OCI-LY1 (cell line): ENCODE measurements around the gene NCAPG.

ENCODE experiments used
- H2AFZ ChIP-seq: fragments of 200-600 bp; sonication (generic), shearing (Covaris generic); 2 replicates; pipeline ENCODE4 v1.6.0; 2014; ENCODE audit warnings: antibody characterized with exemption, mild to moderate bottlenecking, low read length
- H3F3A ChIP-seq: fragments of 200-600 bp; sonication (generic), shearing (Covaris generic); 2 replicates; pipeline ENCODE4 v1.6.0; 2014; ENCODE audit warnings: mild to moderate bottlenecking, antibody characterized with exemption, low read length, moderate library complexity; ENCODE audit not compliant: insufficient read depth
- H3K27ac ChIP-seq: fragments of 200-600 bp; sonication (generic); 2 replicates; pipeline ENCODE4 v1.5.1; 2014; ENCODE audit warnings: low read length, mixed run types, mild to moderate bottlenecking, low read depth; ENCODE audit not compliant: poor library complexity, severe bottlenecking
- H3K27me3 ChIP-seq: fragments of 200-600 bp; sonication (generic); 2 replicates; pipeline ENCODE4 v1.6.0; 2014; ENCODE audit warnings: antibody characterized with exemption, mild to moderate bottlenecking, low read length, moderate library complexity; ENCODE audit not compliant: insufficient read depth
- H3K36me3 ChIP-seq: fragments of 200-600 bp; sonication (generic); 2 replicates; pipeline ENCODE4 v1.6.1; 2014; ENCODE audit warnings: mild to moderate bottlenecking, antibody characterized with exemption, low read length, moderate library complexity, mixed read lengths; ENCODE audit not compliant: insufficient read depth
- H3K4me1 ChIP-seq: fragments of 200-600 bp; sonication (generic); 2 replicates; pipeline ENCODE4 v1.5.1; 2014; ENCODE audit warnings: mild to moderate bottlenecking, low read length, moderate library complexity; ENCODE audit not compliant: insufficient read depth, severe bottlenecking
- H3K4me2 ChIP-seq: fragments of 200-600 bp; sonication (generic), shearing (Covaris generic); 2 replicates; pipeline ENCODE4 v1.6.1; 2014; ENCODE audit warnings: low read length
- H3K4me3 ChIP-seq: fragments of 200-600 bp; sonication (generic); 2 replicates; pipeline ENCODE4 v1.5.1; 2014; ENCODE audit warnings: low read length, low read depth, mild to moderate bottlenecking, mixed read lengths; ENCODE audit not compliant: poor library complexity, severe bottlenecking
- H3K79me2 ChIP-seq: fragments of 200-600 bp; shearing (Covaris generic); 2 replicates; pipeline ENCODE4 v1.6.1; 2016; ENCODE audit warnings: mixed run types, low read length, mixed read lengths; ENCODE audit not compliant: insufficient read depth
- H3K9ac ChIP-seq: fragments of 200-600 bp; sonication (generic), shearing (Covaris generic); 2 replicates; pipeline ENCODE4 v1.6.1; 2014; ENCODE audit warnings: mild to moderate bottlenecking, low read length, mixed read lengths
- H3K9me2 ChIP-seq: fragments of 200-600 bp; sonication (generic), shearing (Covaris generic); 2 replicates; pipeline ENCODE4 v1.6.1; 2014; ENCODE audit warnings: low read depth, mild to moderate bottlenecking, low read length, mixed read lengths
- H3K9me3 ChIP-seq: fragments of 200-600 bp; shearing (Covaris generic); 2 replicates; pipeline ENCODE4 v1.6.1; 2014; ENCODE audit warnings: low read length, mixed read lengths
- H4K20me1 ChIP-seq: fragments of 200-600 bp; sonication (generic), shearing (Covaris generic); 2 replicates; pipeline ENCODE4 v1.6.0; 2016; ENCODE audit warnings: mild to moderate bottlenecking, low read length; ENCODE audit not compliant: insufficient read depth
- CTCF ChIP-seq: fragments of 200-600 bp; sonication (generic), shearing (Covaris generic); IDR thresholded peaks from 2 replicates; pipeline ENCODE4 v1.5.1; 2017; ENCODE audit warnings: mild to moderate bottlenecking, antibody characterized with exemption, low read length, moderate library complexity, mixed read lengths
- EZH2 ChIP-seq: fragments of 200-600 bp; sonication (generic), shearing (Covaris generic); IDR thresholded peaks from 2 replicates; pipeline ENCODE4 v1.8.0; 2017; ENCODE audit warnings: borderline replicate concordance, mixed run types, mild to moderate bottlenecking, antibody characterized with exemption, low read length, moderate library complexity, mixed read lengths

NCAPG gene

DNA sequence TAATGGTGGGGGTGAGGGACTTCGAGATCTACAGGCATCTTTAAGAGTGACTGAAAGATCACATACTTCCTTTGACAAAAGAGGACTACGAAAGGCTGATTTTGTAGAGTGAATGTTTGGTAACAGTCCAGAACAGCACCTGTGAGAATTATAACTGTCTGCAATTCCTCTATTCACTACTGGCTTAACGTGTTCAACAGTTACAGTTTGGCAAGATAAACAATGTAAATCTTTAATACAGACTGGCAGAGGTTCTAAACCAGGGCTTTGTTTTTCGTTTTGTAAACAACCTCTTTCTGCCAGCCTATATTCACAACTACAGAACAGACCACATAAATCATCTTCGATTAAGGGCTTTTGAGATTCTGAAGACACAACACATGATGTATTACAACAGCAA is 66.9 kb downstream of the NCAPG start:
- no peak overlapping the region for H2AFZ ChIP-seq
- H3K4me1 ChIP-seq, result no peaks in the 10 kb centered on the region
- no peak overlapping the region for H3K27ac ChIP-seq
- no peaks in the 10 kb centered on the region for H3K9me2 ChIP-seq
- no peaks in the 10 kb centered on the region for H4K20me1 ChIP-seq
- H3K4me2 ChIP-seq, result no peak overlapping the region
- no peaks in the 10 kb centered on the region for H3K79me2 ChIP-seq
- H3K9ac ChIP-seq, result no peak overlapping the region
- H3K36me3 ChIP-seq, result no peaks in the 10 kb centered on the region
- TF ChIP-seq CTCF (no peak), EZH2 (no peak)
- no peaks in the 10 kb centered on the region for H3K9me3 ChIP-seq
- no peaks in the 10 kb centered on the region for H3F3A ChIP-seq
- H3K4me3 ChIP-seq, result no peak overlapping the region
- H3K27me3 ChIP-seq, result no peaks in the 10 kb centered on the region

GRCh38 chr4:17884063-17884462 is 73.3 kb downstream of the NCAPG start:
- Histone ChIP-seq H3K9me3 (no peaks in the 10 kb centered on the region), H3K4me1 (no peaks in the 10 kb centered on the region), H2AFZ (no peak overlapping the region), H3K79me2 (no peaks in the 10 kb centered on the region), H3F3A (no peaks in the 10 kb centered on the region), H3K9me2 (no peaks in the 10 kb centered on the region), H3K27me3 (no peaks in the 10 kb centered on the region), H3K4me3 (no peak overlapping the region), H3K36me3 (no peaks in the 10 kb centered on the region), H4K20me1 (no peaks in the 10 kb centered on the region), H3K27ac (no peak overlapping the region), H3K9ac (no peak overlapping the region), H3K4me2 (no peak overlapping the region)
- no peak for TF ChIP-seq EZH2
- no peak for TF ChIP-seq CTCF

GRCh38 chr4:17884511-17884910 is 73.7 kb downstream of the NCAPG start:
- no peak overlapping the region for H2AFZ ChIP-seq
- H3K4me1 ChIP-seq, result no peaks in the 10 kb centered on the region
- H4K20me1 ChIP-seq, result no peaks in the 10 kb centered on the region
- no peaks in the 10 kb centered on the region for H3K36me3 ChIP-seq
- no peak overlapping the region for H3K9ac ChIP-seq
- no peaks in the 10 kb centered on the region for H3F3A ChIP-seq
- TF ChIP-seq EZH2, result no peak
- TF ChIP-seq CTCF, result no peak
- H3K9me2 ChIP-seq, result no peaks in the 10 kb centered on the region
- H3K4me2 ChIP-seq, result no peak overlapping the region
- H3K27ac ChIP-seq, result no peak overlapping the region
- no peaks in the 10 kb centered on the region for H3K27me3 ChIP-seq
- no peaks in the 10 kb centered on the region for H3K79me2 ChIP-seq
- H3K4me3 ChIP-seq, result no peak overlapping the region
- no peaks in the 10 kb centered on the region for H3K9me3 ChIP-seq
